ENCODE data around the gene ALDH1A1. TPM values are rescaled to one million over a fixed set of nuclear protein-coding genes. Genes with fewer than 3 reads are reported as not detected.

Gene ALDH1A1
- total and polyA plus RNA-seq, 2 donors (not counting 3 experiments of a cell fraction or from before 2014, with no cell fraction given) = 91.1 to 287 TPM

GRCh38 chr9:72911247-72911775 lies 41.5 kb downstream of the ALDH1A1 start:
- Histone ChIP-seq H3K4me1 (ENCODE audit: control insufficient read depth, extremely low read depth, insufficient read depth, low read length) (no peaks in the 10 kb centered on the region), H3K9me1 (replicated peaks; ENCODE audit: control insufficient read depth, extremely low read depth, insufficient read depth, low read length) (no peaks in the 10 kb centered on the region), H3K9me3 (replicated peaks; ENCODE audit: control insufficient read depth, insufficient read depth, low read length) (no peaks in the 10 kb centered on the region), H3K4me2 (ENCODE audit: insufficient read depth, low read length) (no peak overlapping the region), H2AFZ (ENCODE audit: low read depth, low read length) (no peak overlapping the region), H3K4me3 (replicated peaks in 1 of 3; ENCODE audit: insufficient read depth in 1 of 3, low read depth in 1 of 3, low read length in 3 of 3) (no peak overlapping the region), H3K27ac (ENCODE audit: insufficient read depth, low read depth, low read length) (no peak overlapping the region), H4K20me1 (replicated peaks; ENCODE audit: control insufficient read depth, extremely low read depth, insufficient read depth, low read length) (no peaks in the 10 kb centered on the region), H3K79me2 (ENCODE audit: control insufficient read depth, insufficient read depth, low read length) (no peaks in the 10 kb centered on the region), H3K27me3 (ENCODE audit: control insufficient read depth in 2 of 2, insufficient read depth in 2 of 2, low read length in 2 of 2) (no peaks in the 10 kb centered on the region), H3K9ac (replicated peaks; ENCODE audit: extremely low read depth, insufficient read depth, low read length) (no peak overlapping the region), H3K36me3 (ENCODE audit: control insufficient read depth in 2 of 2, extremely low read depth in 1 of 2, insufficient read depth in 2 of 2, low read length in 2 of 2) (peaks cover 4 to 7% of the 10 kb centered on the region in 2 experiments)
- no peak for DNase-seq (ENCODE audit: low read depth, low spot score)
- POLR2A ChIA-PET = no interaction called here
- no TSS peak for BruUV-seq (replicated peaks)
- TF ChIP-seq GATA2 (IDR thresholded peaks at IDR 0.05; ENCODE audit: insufficient read depth, insufficient read length, low read depth, low read length) (no peak), JUN (IDR thresholded peaks at IDR 0.05; ENCODE audit: borderline replicate concordance, insufficient read depth, insufficient read length, low read depth) (no peak), CTCF (IDR thresholded peaks at IDR 0.05; ENCODE audit: extremely low read depth in 1 of 2, insufficient read depth in 1 of 2, low read depth in 1 of 2, low read length in 2 of 2) (no peak), EZH2 (IDR thresholded peaks at IDR 0.05; ENCODE audit: borderline replicate concordance, low read depth, low read length, severe bottlenecking) (no peak), POLR2A (IDR thresholded peaks at IDR 0.05; ENCODE audit: low read depth, low read length) (no peak), MYC (IDR thresholded peaks at IDR 0.05; ENCODE audit: low read depth, low read length) (no peak), POLR2AphosphoS5 (IDR thresholded peaks at IDR 0.05; ENCODE audit: insufficient read depth, low read depth, low read length) (no peak), FOS (IDR thresholded peaks at IDR 0.05; ENCODE audit: borderline replicate concordance, insufficient read depth, low read length) (no peak)
- TF ChIP-seq, protein P1, sequence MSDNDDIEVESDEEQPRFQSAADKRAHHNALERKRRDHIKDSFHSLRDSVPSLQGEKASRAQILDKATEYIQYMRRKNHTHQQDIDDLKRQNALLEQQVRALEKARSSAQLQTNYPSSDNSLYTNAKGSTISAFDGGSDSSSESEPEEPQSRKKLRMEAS (IDR thresholded peaks at IDR 0.05; ENCODE audit: insufficient read depth, insufficient read length) = no peak
- dilution Hi-C loops (cut with MboI; ENCODE audit: extremely low pct_ligation_motif_present, low sequenced_read_pairs) (no loop called here), intact Hi-C loops (cut with micrococcal nuclease) (loop anchor here (2.0 kb wide), 1 partner anchor 13 kb away; no protein-coding TSS in a partner anchor)
- no peak for FAIRE-seq
- CTCF ChIA-PET = interaction anchor here (1.4 to 2.5 kb wide), 3 partner anchors 9 to 111 kb away, joined by 6 to 9 read pairs (median 6); no protein-coding TSS in a partner anchor
